OCI-LY1 (cell line): ENCODE data around the gene EYS.

Experiments used
- EZH2 ChIP-seq: fragments of 200-600 bp; sonication (generic), shearing (Covaris generic); IDR thresholded peaks from 2 replicates; pipeline ENCODE4 v1.8.0; 2017; ENCODE audit warnings: borderline replicate concordance, mixed run types, mild to moderate bottlenecking, antibody characterized with exemption, low read length, moderate library complexity, mixed read lengths
- TF ChIP-seq, protein P1 (sequence below): fragments of 200-600 bp; sonication (generic), shearing (Covaris generic); IDR thresholded peaks from 2 replicates; pipeline ENCODE4 v1.5.1; 2017; ENCODE audit warnings: mild to moderate bottlenecking, antibody characterized with exemption, low read length, moderate library complexity, mixed read lengths

GRCh38 chr6:64539917-64540316 is 1167.1 kb downstream of the EYS start:
- TF ChIP-seq, protein P1, sequence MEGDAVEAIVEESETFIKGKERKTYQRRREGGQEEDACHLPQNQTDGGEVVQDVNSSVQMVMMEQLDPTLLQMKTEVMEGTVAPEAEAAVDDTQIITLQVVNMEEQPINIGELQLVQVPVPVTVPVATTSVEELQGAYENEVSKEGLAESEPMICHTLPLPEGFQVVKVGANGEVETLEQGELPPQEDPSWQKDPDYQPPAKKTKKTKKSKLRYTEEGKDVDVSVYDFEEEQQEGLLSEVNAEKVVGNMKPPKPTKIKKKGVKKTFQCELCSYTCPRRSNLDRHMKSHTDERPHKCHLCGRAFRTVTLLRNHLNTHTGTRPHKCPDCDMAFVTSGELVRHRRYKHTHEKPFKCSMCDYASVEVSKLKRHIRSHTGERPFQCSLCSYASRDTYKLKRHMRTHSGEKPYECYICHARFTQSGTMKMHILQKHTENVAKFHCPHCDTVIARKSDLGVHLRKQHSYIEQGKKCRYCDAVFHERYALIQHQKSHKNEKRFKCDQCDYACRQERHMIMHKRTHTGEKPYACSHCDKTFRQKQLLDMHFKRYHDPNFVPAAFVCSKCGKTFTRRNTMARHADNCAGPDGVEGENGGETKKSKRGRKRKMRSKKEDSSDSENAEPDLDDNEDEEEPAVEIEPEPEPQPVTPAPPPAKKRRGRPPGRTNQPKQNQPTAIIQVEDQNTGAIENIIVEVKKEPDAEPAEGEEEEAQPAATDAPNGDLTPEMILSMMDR: no peak
- no peak for TF ChIP-seq EZH2
